Measurements from ENCODE around the gene TMEM272.

Gene TMEM272

GRCh38 chr13:51887468-51887867 is 42.5 kb upstream of the TMEM272 start:
- TF ChIP-seq CSRNP3 (CRISPR knock-in tag; IDR thresholded peaks at IDR 0.05): no peak
- no peak for TF ChIP-seq RARB (CRISPR knock-in tag; IDR thresholded peaks at IDR 0.05)
- TF ChIP-seq, protein P1, sequence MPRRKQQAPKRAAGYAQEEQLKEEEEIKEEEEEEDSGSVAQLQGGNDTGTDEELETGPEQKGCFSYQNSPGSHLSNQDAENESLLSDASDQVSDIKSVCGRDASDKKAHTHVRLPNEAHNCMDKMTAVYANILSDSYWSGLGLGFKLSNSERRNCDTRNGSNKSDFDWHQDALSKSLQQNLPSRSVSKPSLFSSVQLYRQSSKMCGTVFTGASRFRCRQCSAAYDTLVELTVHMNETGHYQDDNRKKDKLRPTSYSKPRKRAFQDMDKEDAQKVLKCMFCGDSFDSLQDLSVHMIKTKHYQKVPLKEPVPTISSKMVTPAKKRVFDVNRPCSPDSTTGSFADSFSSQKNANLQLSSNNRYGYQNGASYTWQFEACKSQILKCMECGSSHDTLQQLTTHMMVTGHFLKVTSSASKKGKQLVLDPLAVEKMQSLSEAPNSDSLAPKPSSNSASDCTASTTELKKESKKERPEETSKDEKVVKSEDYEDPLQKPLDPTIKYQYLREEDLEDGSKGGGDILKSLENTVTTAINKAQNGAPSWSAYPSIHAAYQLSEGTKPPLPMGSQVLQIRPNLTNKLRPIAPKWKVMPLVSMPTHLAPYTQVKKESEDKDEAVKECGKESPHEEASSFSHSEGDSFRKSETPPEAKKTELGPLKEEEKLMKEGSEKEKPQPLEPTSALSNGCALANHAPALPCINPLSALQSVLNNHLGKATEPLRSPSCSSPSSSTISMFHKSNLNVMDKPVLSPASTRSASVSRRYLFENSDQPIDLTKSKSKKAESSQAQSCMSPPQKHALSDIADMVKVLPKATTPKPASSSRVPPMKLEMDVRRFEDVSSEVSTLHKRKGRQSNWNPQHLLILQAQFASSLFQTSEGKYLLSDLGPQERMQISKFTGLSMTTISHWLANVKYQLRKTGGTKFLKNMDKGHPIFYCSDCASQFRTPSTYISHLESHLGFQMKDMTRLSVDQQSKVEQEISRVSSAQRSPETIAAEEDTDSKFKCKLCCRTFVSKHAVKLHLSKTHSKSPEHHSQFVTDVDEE (CRISPR knock-in tag; IDR thresholded peaks at IDR 0.05): no peak
- TF ChIP-seq ZC3H10 (CRISPR knock-in tag; IDR thresholded peaks at IDR 0.05): no peak
- TF ChIP-seq OSR1 (CRISPR knock-in tag; IDR thresholded peaks at IDR 0.05): no peak
- no peak for TF ChIP-seq ARNTL (CRISPR knock-in tag; IDR thresholded peaks at IDR 0.05; ENCODE audit: borderline replicate concordance, low read depth)
- TF ChIP-seq ZNF565 (CRISPR knock-in tag; conservative IDR thresholded peaks at IDR 0.05; ENCODE audit: low read depth): no peak
- TF ChIP-seq, protein P2, sequence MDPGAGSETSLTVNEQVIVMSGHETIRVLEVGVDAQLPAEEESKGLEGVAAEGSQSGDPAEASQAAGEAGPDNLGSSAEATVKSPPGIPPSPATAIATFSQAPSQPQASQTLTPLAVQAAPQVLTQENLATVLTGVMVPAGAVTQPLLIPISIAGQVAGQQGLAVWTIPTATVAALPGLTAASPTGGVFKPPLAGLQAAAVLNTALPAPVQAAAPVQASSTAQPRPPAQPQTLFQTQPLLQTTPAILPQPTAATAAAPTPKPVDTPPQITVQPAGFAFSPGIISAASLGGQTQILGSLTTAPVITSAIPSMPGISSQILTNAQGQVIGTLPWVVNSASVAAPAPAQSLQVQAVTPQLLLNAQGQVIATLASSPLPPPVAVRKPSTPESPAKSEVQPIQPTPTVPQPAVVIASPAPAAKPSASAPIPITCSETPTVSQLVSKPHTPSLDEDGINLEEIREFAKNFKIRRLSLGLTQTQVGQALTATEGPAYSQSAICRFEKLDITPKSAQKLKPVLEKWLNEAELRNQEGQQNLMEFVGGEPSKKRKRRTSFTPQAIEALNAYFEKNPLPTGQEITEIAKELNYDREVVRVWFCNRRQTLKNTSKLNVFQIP (CRISPR knock-in tag; IDR thresholded peaks at IDR 0.05; ENCODE audit: borderline replicate concordance, low read depth): no peak
- TF ChIP-seq PPARA (CRISPR knock-in tag; IDR thresholded peaks at IDR 0.05; ENCODE audit: borderline replicate concordance): no peak
- TF ChIP-seq PATZ1 (CRISPR knock-in tag; IDR thresholded peaks at IDR 0.05; ENCODE audit: borderline replicate concordance): no peak
- no peak for TF ChIP-seq ZNF70 (CRISPR knock-in tag; IDR thresholded peaks at IDR 0.05)
- TF ChIP-seq CREB5 (CRISPR knock-in tag; IDR thresholded peaks at IDR 0.05; ENCODE audit: low read depth): no peak
- no peak for TF ChIP-seq TCF4 (CRISPR knock-in tag; IDR thresholded peaks at IDR 0.05; ENCODE audit: borderline replicate concordance)
- TF ChIP-seq TOX (CRISPR knock-in tag; IDR thresholded peaks at IDR 0.05; ENCODE audit: borderline replicate concordance): no peak
- TF ChIP-seq ISL1 (CRISPR knock-in tag; IDR thresholded peaks at IDR 0.05): no peak
- no peak for TF ChIP-seq ESRRG (CRISPR knock-in tag; IDR thresholded peaks at IDR 0.05)
- no peak for TF ChIP-seq CSDC2 (CRISPR knock-in tag; IDR thresholded peaks at IDR 0.05)

DNA sequence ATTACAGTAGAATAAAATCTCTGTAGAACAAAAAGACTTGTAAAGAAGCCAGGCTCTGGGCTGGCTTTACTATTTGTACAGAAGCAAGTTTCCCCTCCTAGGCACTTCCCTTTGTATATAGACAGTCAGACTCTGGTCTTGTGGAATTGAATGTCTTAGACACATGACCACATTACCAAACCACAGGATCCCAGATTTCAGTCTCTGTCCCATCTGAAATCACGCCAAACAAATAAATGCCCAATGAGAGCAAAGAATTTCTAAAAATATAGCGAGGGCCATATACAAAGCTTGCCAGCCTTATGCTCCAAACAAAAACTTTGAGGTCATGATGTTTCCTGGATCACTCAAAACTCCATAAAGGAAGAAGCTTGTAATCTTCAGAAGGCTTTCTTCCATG is 40.7 kb upstream of the TMEM272 start:
- ATAC-seq: no peak
- TF ChIP-seq ZNF565 (CRISPR knock-in tag; conservative IDR thresholded peaks at IDR 0.05; ENCODE audit: low read depth) (no peak), PPARA (CRISPR knock-in tag; IDR thresholded peaks at IDR 0.05; ENCODE audit: borderline replicate concordance) (no peak), ISL1 (CRISPR knock-in tag; IDR thresholded peaks at IDR 0.05) (no peak), ZFP3 (CRISPR knock-in tag; IDR thresholded peaks at IDR 0.05) (no peak), TCF4 (CRISPR knock-in tag; IDR thresholded peaks at IDR 0.05; ENCODE audit: borderline replicate concordance) (no peak), RARB (CRISPR knock-in tag; IDR thresholded peaks at IDR 0.05) (no peak), PATZ1 (CRISPR knock-in tag; IDR thresholded peaks at IDR 0.05; ENCODE audit: borderline replicate concordance) (no peak), OSR1 (CRISPR knock-in tag; IDR thresholded peaks at IDR 0.05) (no peak), TOX (CRISPR knock-in tag; IDR thresholded peaks at IDR 0.05; ENCODE audit: borderline replicate concordance) (no peak)

More at GRCh38 chr13:51887468-51887867, 42.5 kb upstream of the TMEM272 start:
- no peak for ATAC-seq
